HCT116 (cell line): ENCODE data around the gene MED31. TPM values are rescaled to one million over a fixed set of nuclear protein-coding genes. Genes with fewer than 3 reads are reported as not detected.

ENCODE experiments used
- ATAC-seq: fragments of 200-7000 bp; cut with Tn5 transposase; 2 replicates; pipeline ENCODE4 v1.9.1; 2020; ENCODE audit warnings: mild to moderate bottlenecking, moderate library complexity
- BruUV-seq: library from RNA; stranded (reverse); fragments of 400-500 nt; replicated peaks from 2 replicates; lab custom pipeline; 2021; lab: Mats Ljungman, UMichigan
- CTCF ChIA-PET: fragments of 300-600 bp; sonication (Branson Sonifier 250); formaldehyde crosslinking; loops from one replicate; lab custom pipeline; 2021; ENCODE audit warnings: antibody characterized with exemption; lab: Charles Lee
- POLR2A ChIA-PET: fragments of 300-600, 350-600 bp; sonication (Branson Sonifier 250); formaldehyde crosslinking; loops from one replicate; lab custom pipeline; 2021; ENCODE audit warnings: antibody characterized with exemption; lab: Charles Lee
- RAD21 ChIA-PET, 2 experiments: fragments of 300-600 bp; sonication (Branson Sonifier 250); formaldehyde crosslinking; loops; one replicate each; lab custom pipeline; 2023; ENCODE audit warnings: low total read pairs in 2 of 2; ENCODE audit not compliant: uncharacterized antibody in 2 of 2, unreplicated experiment in 2 of 2, low non-redundant PET in 1 of 2; lab: Charles Lee
- DNase-seq: peaks from one replicate; pipeline ENCODE4 v3.0.0-alpha.2; 2010; ENCODE audit warnings: low read depth, low spot score
- H2AFZ ChIP-seq: fragments of 200-600 bp; shearing (Covaris generic), sonication (generic); 2 replicates; pipeline ENCODE4 v1.6.1; 2017; ENCODE audit warnings: low read depth, mixed run types, mixed read lengths, antibody characterized with exemption, low read length; ENCODE audit not compliant: poor library complexity, severe bottlenecking
- H3K27ac ChIP-seq: 2 replicates; pipeline ENCODE4 v1.5.1; 2012; ENCODE audit warnings: low read depth, low read length
- H3K27me3 ChIP-seq: fragments of 200-600 bp; sonication (generic); 2 replicates; pipeline ENCODE4 v1.6.1; 2016; ENCODE audit warnings: mixed run types, low read length, mixed read lengths; ENCODE audit not compliant: insufficient read depth
- H3K36me3 ChIP-seq, 2 experiments: fragments of 200-500 bp in 1 of 2; fragments of 200-600 bp in 1 of 2; sonication (Bioruptor generic) in 1 of 2; sonication (generic) in 1 of 2; 2 replicates each; pipeline versions ENCODE4 v1.5.1 to v1.6.1; 2014 to 2016; ENCODE audit warnings: low read length in 2 of 2, inconsistent platforms in 1 of 2, mixed read lengths in 1 of 2, mixed run types in 1 of 2; ENCODE audit not compliant: insufficient read depth in 2 of 2, control insufficient read depth in 1 of 2
- H3K4me1 ChIP-seq, 2 experiments: fragments of 200-600 bp in 1 of 2; sonication (generic) in 1 of 2; 2 replicates each; pipeline versions ENCODE4 v1.5.1 to v1.6.1; 2012 to 2017; ENCODE audit warnings: low read length in 2 of 2, inconsistent platforms in 1 of 2, mild to moderate bottlenecking in 1 of 2, mixed read lengths in 1 of 2, mixed run types in 1 of 2, moderate library complexity in 1 of 2; ENCODE audit not compliant: insufficient read depth in 2 of 2, control insufficient read depth in 1 of 2
- H3K4me2 ChIP-seq: fragments of 200-600 bp; sonication (generic); 2 replicates; pipeline ENCODE4 v1.6.1; 2017; ENCODE audit warnings: mixed run types, low read length, mixed read lengths
- H3K4me3 ChIP-seq, 2 experiments: fragments of 200-600 bp in 1 of 2; sonication (generic) in 1 of 2; replicated peaks in 1 of 2; 2 replicates each; pipeline ENCODE4 v1.5.1; 2011 to 2016; ENCODE audit warnings: low read length in 2 of 2, control low read depth in 1 of 2, low read depth in 1 of 2, mild to moderate bottlenecking in 1 of 2, mixed read lengths in 1 of 2, mixed run types in 1 of 2
- H3K79me2 ChIP-seq: fragments of 200-600 bp; sonication (generic); 2 replicates; pipeline ENCODE4 v1.6.1; 2017; ENCODE audit warnings: mild to moderate bottlenecking, mixed run types, low read length, moderate library complexity, mixed read lengths; ENCODE audit not compliant: insufficient read depth
- H3K9ac ChIP-seq: fragments of 200-600 bp; sonication (generic); 2 replicates; pipeline ENCODE4 v1.6.1; 2016; ENCODE audit warnings: low read length, mixed read lengths
- H3K9me2 ChIP-seq: fragments of 200-600 bp; sonication (generic), shearing (Covaris generic); 2 replicates; pipeline ENCODE4 v1.6.1; 2017; ENCODE audit warnings: mixed run types, mild to moderate bottlenecking, moderate library complexity; ENCODE audit not compliant: insufficient read depth
- H3K9me3 ChIP-seq, 2 experiments: fragments of 200-500 bp in 1 of 2; fragments of 200-600 bp in 1 of 2; sonication (Bioruptor generic) in 1 of 2; sonication (generic) in 1 of 2; 2 replicates each; pipeline ENCODE4 v1.6.1; 2014 to 2017; ENCODE audit warnings: low read length in 2 of 2, mixed read lengths in 2 of 2, inconsistent platforms in 1 of 2, low read depth in 1 of 2, mild to moderate bottlenecking in 1 of 2, mixed run types in 1 of 2, moderate library complexity in 1 of 2; ENCODE audit not compliant: control insufficient read depth in 1 of 2, insufficient read depth in 1 of 2
- H4K20me1 ChIP-seq: fragments of 200-600 bp; sonication (generic), shearing (Covaris generic); 2 replicates; pipeline ENCODE4 v1.6.1; 2017; ENCODE audit warnings: mixed run types, mild to moderate bottlenecking, moderate library complexity; ENCODE audit not compliant: insufficient read depth
- CBX3 ChIP-seq: IDR thresholded peaks from 2 replicates; pipeline ENCODE4 v1.6.1; 2012; ENCODE audit warnings: low read depth
- CEBPB ChIP-seq: IDR thresholded peaks from 2 replicates; pipeline ENCODE4 v1.6.1; 2012; ENCODE audit warnings: low read depth
- EGR1 ChIP-seq: IDR thresholded peaks from 2 replicates; pipeline ENCODE4 v1.6.1; 2012; ENCODE audit warnings: low read depth
- EZH2phosphoT487 ChIP-seq: fragments of 200-600 bp; IDR thresholded peaks from 2 replicates; pipeline ENCODE4 v1.6.1; 2018; ENCODE audit warnings: antibody characterized with exemption, borderline replicate concordance
- FOSL1 ChIP-seq: IDR thresholded peaks from 2 replicates; pipeline ENCODE4 v1.6.1; 2012; ENCODE audit warnings: low read depth
- POLR2AphosphoS5 ChIP-seq: IDR thresholded peaks from 2 replicates; pipeline ENCODE4 v1.6.1; 2011; ENCODE audit warnings: mild to moderate bottlenecking, low read depth, low read length, moderate library complexity
- SP1 ChIP-seq: IDR thresholded peaks from 2 replicates; pipeline ENCODE4 v1.6.1; 2012; ENCODE audit warnings: low read depth
- SRF ChIP-seq: IDR thresholded peaks from 2 replicates; pipeline ENCODE4 v1.6.1; 2012; ENCODE audit warnings: low read depth
- TCF7L2 ChIP-seq: IDR thresholded peaks from 2 replicates; pipeline ENCODE4 v1.7.0; 2011; ENCODE audit warnings: borderline replicate concordance, inconsistent platforms; ENCODE audit not compliant: insufficient read depth, insufficient read length; ENCODE audit errors: extremely low read depth
- YY1 ChIP-seq: IDR thresholded peaks from 2 replicates; pipeline ENCODE4 v1.6.1; 2011; ENCODE audit warnings: low read length, low read depth, moderate library complexity, mild to moderate bottlenecking; ENCODE audit not compliant: insufficient replicate concordance; ENCODE audit errors: extremely low read depth
- ZFX ChIP-seq: fragments of 450-650 bp; IDR thresholded peaks from 2 replicates; pipeline ENCODE4 v1.6.1; 2017
- intact Hi-C: fragments of 100-400 bp; cut with micrococcal nuclease; formaldehyde crosslinking; loops from 2 replicates; pipeline ENCODE4 v1.10.0; 2022
- total RNA-seq: library from RNA; stranded (reverse); gene quantifications from one replicate; pipeline ENCODE4 v1.2.1, GENCODE V29; 2021; ENCODE audit not compliant: unreplicated experiment
- TF ChIP-seq, protein P1 (sequence below): IDR thresholded peaks from 2 replicates; pipeline ENCODE4 v1.6.1; 2012
- TF ChIP-seq, protein P2 (sequence below), 3 experiments: fragments of 200-600 bp in 1 of 3; sonication (generic) in 1 of 3; IDR thresholded peaks in 2 of 3; conservative IDR thresholded peaks in 1 of 3; 2 replicates each; pipeline ENCODE4 v1.5.1; 2012 to 2017; ENCODE audit warnings: low read depth in 2 of 3, low read length in 2 of 3, antibody characterized with exemption in 1 of 3, borderline replicate concordance in 1 of 3, control low read depth in 1 of 3, mild to moderate bottlenecking in 1 of 3, mixed read lengths in 1 of 3, mixed run types in 1 of 3, moderate library complexity in 1 of 3; ENCODE audit not compliant: insufficient read depth in 1 of 3
- TF ChIP-seq, protein P3 (sequence below): IDR thresholded peaks from 2 replicates; pipeline ENCODE4 v1.6.1; 2012; ENCODE audit warnings: low read depth

The MED31 gene
- total RNA-seq, 1 experiment from 2014 or later, result 20.3 TPM

DNA sequence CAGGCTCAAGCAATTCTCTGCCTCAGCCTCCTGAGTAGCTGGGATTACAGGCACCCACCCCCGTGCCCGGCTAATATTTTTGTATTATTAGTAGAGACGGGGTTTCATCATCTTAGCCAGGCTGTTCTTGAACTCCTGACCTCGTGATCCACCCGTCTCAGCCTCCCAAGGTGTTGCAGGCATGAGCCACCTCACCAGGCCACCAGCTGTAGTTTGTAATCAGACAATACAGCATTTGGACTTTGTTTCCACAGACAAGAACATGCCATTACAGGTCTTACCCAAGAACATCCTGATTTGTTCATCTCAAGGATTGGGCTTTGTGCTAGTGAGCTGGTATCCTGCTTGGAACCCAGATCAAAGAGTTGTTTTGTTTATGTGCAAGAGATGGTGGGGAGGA is 30.3 kb upstream of the MED31 start:
- ChIA-PET CTCF (no interaction called here), RAD21 (no interaction called here), POLR2A (no interaction called here)
- ATAC-seq (no peak), DNase-seq (no peak)
- no peaks in the 10 kb centered on the region for H3K36me3 ChIP-seq
- intact Hi-C loops, result no loop called here
- no peak overlapping the region for H3K27ac ChIP-seq
- no TSS peak for BruUV-seq
- TF ChIP-seq, protein P1, sequence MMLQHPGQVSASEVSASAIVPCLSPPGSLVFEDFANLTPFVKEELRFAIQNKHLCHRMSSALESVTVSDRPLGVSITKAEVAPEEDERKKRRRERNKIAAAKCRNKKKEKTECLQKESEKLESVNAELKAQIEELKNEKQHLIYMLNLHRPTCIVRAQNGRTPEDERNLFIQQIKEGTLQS, result no peak
- TF ChIP-seq SRF, result no peak
- no peaks in the 10 kb centered on the region for H3K4me1 ChIP-seq
- H3K27me3 ChIP-seq, result no peaks in the 10 kb centered on the region
- H4K20me1 ChIP-seq, result no peaks in the 10 kb centered on the region
- H3K79me2 ChIP-seq, result no peaks in the 10 kb centered on the region
- H3K9me2 ChIP-seq, result no peaks in the 10 kb centered on the region
- no peak overlapping the region for H2AFZ ChIP-seq
- H3K4me2 ChIP-seq, result no peak overlapping the region
- no peaks in the 10 kb centered on the region for H3K9me3 ChIP-seq
- no peak overlapping the region for H3K9ac ChIP-seq
- no peak overlapping the region for H3K4me3 ChIP-seq

DNA sequence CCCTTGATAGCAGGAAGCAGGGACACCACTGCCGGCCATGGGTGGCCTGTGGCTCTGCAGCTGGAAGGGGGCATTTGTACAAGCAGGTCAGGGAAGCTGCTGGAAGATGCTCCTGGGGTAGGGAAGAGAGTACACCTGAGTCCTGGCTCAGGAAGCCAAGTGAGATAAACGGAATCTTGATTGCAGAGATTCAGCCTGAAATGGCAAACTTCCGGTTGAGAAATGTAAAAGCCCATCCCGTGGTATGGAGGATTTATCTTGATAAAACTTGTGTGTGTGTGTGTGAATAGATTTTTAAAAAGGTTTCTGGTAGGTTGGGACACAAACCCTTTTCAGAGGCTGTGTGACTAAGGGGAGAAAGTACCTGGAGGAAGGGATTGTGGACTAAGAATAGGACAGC is 29.8 kb upstream of the MED31 start:
- POLR2A ChIA-PET, result no interaction called here
- TF ChIP-seq SRF (no peak), FOSL1 (no peak), POLR2AphosphoS5 (no peak), EGR1 (no peak), CBX3 (no peak), CEBPB (no peak), ZFX (no peak), TCF7L2 (no peak), SP1 (no peak), YY1 (no peak), EZH2phosphoT487 (no peak)
- TF ChIP-seq, protein P1, result no peak
- TF ChIP-seq, protein P2, sequence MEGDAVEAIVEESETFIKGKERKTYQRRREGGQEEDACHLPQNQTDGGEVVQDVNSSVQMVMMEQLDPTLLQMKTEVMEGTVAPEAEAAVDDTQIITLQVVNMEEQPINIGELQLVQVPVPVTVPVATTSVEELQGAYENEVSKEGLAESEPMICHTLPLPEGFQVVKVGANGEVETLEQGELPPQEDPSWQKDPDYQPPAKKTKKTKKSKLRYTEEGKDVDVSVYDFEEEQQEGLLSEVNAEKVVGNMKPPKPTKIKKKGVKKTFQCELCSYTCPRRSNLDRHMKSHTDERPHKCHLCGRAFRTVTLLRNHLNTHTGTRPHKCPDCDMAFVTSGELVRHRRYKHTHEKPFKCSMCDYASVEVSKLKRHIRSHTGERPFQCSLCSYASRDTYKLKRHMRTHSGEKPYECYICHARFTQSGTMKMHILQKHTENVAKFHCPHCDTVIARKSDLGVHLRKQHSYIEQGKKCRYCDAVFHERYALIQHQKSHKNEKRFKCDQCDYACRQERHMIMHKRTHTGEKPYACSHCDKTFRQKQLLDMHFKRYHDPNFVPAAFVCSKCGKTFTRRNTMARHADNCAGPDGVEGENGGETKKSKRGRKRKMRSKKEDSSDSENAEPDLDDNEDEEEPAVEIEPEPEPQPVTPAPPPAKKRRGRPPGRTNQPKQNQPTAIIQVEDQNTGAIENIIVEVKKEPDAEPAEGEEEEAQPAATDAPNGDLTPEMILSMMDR (IDR thresholded peaks at IDR 0.05 in 2 of 3, conservative IDR thresholded peaks at IDR 0.05 in 1 of 3; ENCODE audit: borderline replicate concordance in 1 of 3, insufficient read depth in 1 of 3, low read depth in 2 of 3, low read length in 2 of 3), result no peak
- TF ChIP-seq, protein P3, sequence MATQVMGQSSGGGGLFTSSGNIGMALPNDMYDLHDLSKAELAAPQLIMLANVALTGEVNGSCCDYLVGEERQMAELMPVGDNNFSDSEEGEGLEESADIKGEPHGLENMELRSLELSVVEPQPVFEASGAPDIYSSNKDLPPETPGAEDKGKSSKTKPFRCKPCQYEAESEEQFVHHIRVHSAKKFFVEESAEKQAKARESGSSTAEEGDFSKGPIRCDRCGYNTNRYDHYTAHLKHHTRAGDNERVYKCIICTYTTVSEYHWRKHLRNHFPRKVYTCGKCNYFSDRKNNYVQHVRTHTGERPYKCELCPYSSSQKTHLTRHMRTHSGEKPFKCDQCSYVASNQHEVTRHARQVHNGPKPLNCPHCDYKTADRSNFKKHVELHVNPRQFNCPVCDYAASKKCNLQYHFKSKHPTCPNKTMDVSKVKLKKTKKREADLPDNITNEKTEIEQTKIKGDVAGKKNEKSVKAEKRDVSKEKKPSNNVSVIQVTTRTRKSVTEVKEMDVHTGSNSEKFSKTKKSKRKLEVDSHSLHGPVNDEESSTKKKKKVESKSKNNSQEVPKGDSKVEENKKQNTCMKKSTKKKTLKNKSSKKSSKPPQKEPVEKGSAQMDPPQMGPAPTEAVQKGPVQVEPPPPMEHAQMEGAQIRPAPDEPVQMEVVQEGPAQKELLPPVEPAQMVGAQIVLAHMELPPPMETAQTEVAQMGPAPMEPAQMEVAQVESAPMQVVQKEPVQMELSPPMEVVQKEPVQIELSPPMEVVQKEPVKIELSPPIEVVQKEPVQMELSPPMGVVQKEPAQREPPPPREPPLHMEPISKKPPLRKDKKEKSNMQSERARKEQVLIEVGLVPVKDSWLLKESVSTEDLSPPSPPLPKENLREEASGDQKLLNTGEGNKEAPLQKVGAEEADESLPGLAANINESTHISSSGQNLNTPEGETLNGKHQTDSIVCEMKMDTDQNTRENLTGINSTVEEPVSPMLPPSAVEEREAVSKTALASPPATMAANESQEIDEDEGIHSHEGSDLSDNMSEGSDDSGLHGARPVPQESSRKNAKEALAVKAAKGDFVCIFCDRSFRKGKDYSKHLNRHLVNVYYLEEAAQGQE, result no peak

More for the DNA sequence above, 29.8 kb upstream of the MED31 start:
- Histone ChIP-seq H3K9me3 (no peaks in the 10 kb centered on the region), H3K4me3 (no peak overlapping the region), H2AFZ (no peak overlapping the region), H3K4me1 (no peaks in the 10 kb centered on the region), H3K27ac (no peak overlapping the region), H3K27me3 (no peaks in the 10 kb centered on the region), H3K9ac (no peak overlapping the region), H4K20me1 (no peaks in the 10 kb centered on the region), H3K9me2 (no peaks in the 10 kb centered on the region), H3K36me3 (no peaks in the 10 kb centered on the region), H3K79me2 (no peaks in the 10 kb centered on the region), H3K4me2 (no peak overlapping the region)
- no TSS peak for BruUV-seq
- DNase-seq (no peak), ATAC-seq (no peak)
- RAD21 ChIA-PET, result no interaction called here
- intact Hi-C loops, result no loop called here
- CTCF ChIA-PET, result no interaction called here
